ENCODE results near the gene FGF14.

FGF14 gene

GRCh38 chr13:102401766-102402165 is at the start of gene FGF14:
TSS of gene FGF14 (minus strand) at chr13:102402048.
- in situ Hi-C loops (cut with HindIII; ENCODE audit: low sequenced_read_pairs): no loop called here

GRCh38 chr13:102443249-102443648 is 41.4 kb upstream of the FGF14 start:
- in situ Hi-C loops (cut with HindIII; ENCODE audit: low sequenced_read_pairs): no loop called here

GRCh38 chr13:102441085-102441484 is 39.2 kb upstream of the FGF14 start:
- in situ Hi-C loops (cut with HindIII; ENCODE audit: low sequenced_read_pairs): no loop called here

GRCh38 chr13:102440259-102440936 is 38.5 kb upstream of the FGF14 start:
- in situ Hi-C loops (cut with HindIII; ENCODE audit: low sequenced_read_pairs): no loop called here

- in situ Hi-C loops (cut with HindIII; ENCODE audit: low sequenced_read_pairs): no loop called here
Measured at GRCh38 chr13:102422690-102423089, 20.8 kb upstream of the FGF14 start.

- in situ Hi-C loops (cut with HindIII; ENCODE audit: low sequenced_read_pairs): no loop called here
Measured at GRCh38 chr13:102405499-102406100, 3.8 kb upstream of the FGF14 start.

GRCh38 chr13:102402290-102402689 is 442 bp upstream of the FGF14 start:
- in situ Hi-C loops (cut with HindIII; ENCODE audit: low sequenced_read_pairs): no loop called here

- in situ Hi-C loops (cut with HindIII; ENCODE audit: low sequenced_read_pairs): no loop called here
Measured at GRCh38 chr13:102401265-102401664, 583 bp downstream of the FGF14 start.

GRCh38 chr13:102400675-102401145 is 1.1 kb downstream of the FGF14 start:
- in situ Hi-C loops (cut with HindIII; ENCODE audit: low sequenced_read_pairs): no loop called here

- in situ Hi-C loops (cut with HindIII; ENCODE audit: low sequenced_read_pairs): no loop called here
Measured at GRCh38 chr13:102399791-102400674, 1.8 kb downstream of the FGF14 start.

GRCh38 chr13:102395939-102396338 is 5.9 kb downstream of the FGF14 start:
- in situ Hi-C loops (cut with HindIII; ENCODE audit: low sequenced_read_pairs): no loop called here

- in situ Hi-C loops (cut with HindIII; ENCODE audit: low sequenced_read_pairs): no loop called here
Measured at GRCh38 chr13:102395174-102395573, 6.7 kb downstream of the FGF14 start.

- in situ Hi-C loops (cut with HindIII; ENCODE audit: low sequenced_read_pairs): no loop called here
Measured at GRCh38 chr13:102394158-102395053, 7.4 kb downstream of the FGF14 start.

- in situ Hi-C loops (cut with HindIII; ENCODE audit: low sequenced_read_pairs): no loop called here
Measured at GRCh38 chr13:102392481-102393209, 9.2 kb downstream of the FGF14 start.

- in situ Hi-C loops (cut with HindIII; ENCODE audit: low sequenced_read_pairs): no loop called here
Measured at GRCh38 chr13:102386461-102386860, 15.4 kb downstream of the FGF14 start.

GRCh38 chr13:102380012-102380411 is 21.8 kb downstream of the FGF14 start:
- in situ Hi-C loops (cut with HindIII; ENCODE audit: low sequenced_read_pairs): no loop called here

- in situ Hi-C loops (cut with HindIII; ENCODE audit: low sequenced_read_pairs): loop anchor here (5.0 kb wide), 1 partner anchor 91 kb away; no protein-coding TSS in a partner anchor
Measured at GRCh38 chr13:102376318-102376717, 25.5 kb downstream of the FGF14 start.

- in situ Hi-C loops (cut with HindIII; ENCODE audit: low sequenced_read_pairs): loop anchor here (5.0 kb wide), 1 partner anchor 93 kb away; no protein-coding TSS in a partner anchor
Measured at GRCh38 chr13:102374726-102375125, 27.1 kb downstream of the FGF14 start.

GRCh38 chr13:102374233-102374632 is 27.6 kb downstream of the FGF14 start:
- in situ Hi-C loops (cut with HindIII; ENCODE audit: low sequenced_read_pairs): no loop called here

GRCh38 chr13:102373221-102373620 is 28.6 kb downstream of the FGF14 start:
- in situ Hi-C loops (cut with HindIII; ENCODE audit: low sequenced_read_pairs): no loop called here

All from endothelial cell of hepatic sinusoid (primary cell).